Measurements from ENCODE around the gene KCNN4. TPM values are rescaled to one million over a fixed set of nuclear protein-coding genes. Genes with fewer than 3 reads are reported as not detected.

Gene KCNN4
- total RNA-seq, 2 donors from 2014 or later: 2.8 to 3.5 TPM

DNA sequence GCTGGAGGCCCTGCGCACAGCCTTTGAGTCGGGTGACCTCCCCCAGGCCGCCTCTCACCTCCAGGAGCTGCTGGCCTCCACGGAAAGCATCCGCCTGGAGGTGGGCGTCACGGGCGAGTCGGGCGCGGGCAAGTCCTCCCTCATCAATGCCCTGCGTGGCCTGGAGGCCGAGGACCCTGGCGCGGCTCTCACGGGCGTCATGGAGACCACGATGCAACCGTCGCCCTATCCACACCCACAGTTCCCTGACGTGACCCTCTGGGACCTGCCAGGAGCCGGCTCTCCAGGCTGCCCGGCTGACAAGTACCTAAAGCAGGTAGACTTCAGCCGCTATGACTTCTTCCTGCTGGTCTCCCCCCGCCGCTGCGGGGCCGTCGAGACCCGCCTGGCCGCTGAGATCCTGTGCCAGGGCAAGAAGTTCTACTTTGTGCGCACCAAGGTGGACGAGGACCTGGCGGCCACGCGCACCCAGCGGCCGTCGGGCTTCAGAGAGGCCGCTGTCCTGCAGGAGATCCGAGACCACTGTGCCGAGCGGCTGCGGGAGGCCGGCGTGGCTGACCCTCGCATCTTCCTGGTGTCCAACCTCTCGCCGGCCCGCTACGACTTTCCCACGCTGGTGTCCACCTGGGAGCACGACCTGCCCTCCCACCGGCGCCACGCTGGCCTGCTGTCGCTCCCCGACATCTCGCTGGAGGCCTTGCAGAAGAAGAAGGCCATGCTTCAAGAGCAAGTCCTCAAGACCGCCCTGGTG, 62.0 kb downstream of the KCNN4 start:
- no peaks in the 10 kb centered on the region for H3K36me3 ChIP-seq
- H3K9me3 ChIP-seq: no peaks in the 10 kb centered on the region
- ATAC-seq (ENCODE audit: insufficient number of reproducible peaks, low FRiP score, low read depth) (no peak), DNase-seq (ENCODE audit: low spot score) (no peak)
- H3K27ac ChIP-seq: no peak overlapping the region
- no peaks in the 10 kb centered on the region for H3K4me1 ChIP-seq (ENCODE audit: control insufficient read depth in 1 of 2, low read depth in 2 of 2)
- TF ChIP-seq, protein P1, sequence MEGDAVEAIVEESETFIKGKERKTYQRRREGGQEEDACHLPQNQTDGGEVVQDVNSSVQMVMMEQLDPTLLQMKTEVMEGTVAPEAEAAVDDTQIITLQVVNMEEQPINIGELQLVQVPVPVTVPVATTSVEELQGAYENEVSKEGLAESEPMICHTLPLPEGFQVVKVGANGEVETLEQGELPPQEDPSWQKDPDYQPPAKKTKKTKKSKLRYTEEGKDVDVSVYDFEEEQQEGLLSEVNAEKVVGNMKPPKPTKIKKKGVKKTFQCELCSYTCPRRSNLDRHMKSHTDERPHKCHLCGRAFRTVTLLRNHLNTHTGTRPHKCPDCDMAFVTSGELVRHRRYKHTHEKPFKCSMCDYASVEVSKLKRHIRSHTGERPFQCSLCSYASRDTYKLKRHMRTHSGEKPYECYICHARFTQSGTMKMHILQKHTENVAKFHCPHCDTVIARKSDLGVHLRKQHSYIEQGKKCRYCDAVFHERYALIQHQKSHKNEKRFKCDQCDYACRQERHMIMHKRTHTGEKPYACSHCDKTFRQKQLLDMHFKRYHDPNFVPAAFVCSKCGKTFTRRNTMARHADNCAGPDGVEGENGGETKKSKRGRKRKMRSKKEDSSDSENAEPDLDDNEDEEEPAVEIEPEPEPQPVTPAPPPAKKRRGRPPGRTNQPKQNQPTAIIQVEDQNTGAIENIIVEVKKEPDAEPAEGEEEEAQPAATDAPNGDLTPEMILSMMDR (IDR thresholded peaks at IDR 0.05): no peak
- no peaks in the 10 kb centered on the region for H3K27me3 ChIP-seq (replicated peaks; ENCODE audit: insufficient read depth)
- no peak overlapping the region for H3K4me3 ChIP-seq

Other genes starting within 250 kb of the KCNN4 start
- 1 to 10 TPM in 1 of 2 donors, not detected in 1; 1.6 TPM for gene ZNF575, start 247.8 kb downstream of the KCNN4 start, total RNA-seq
- gene XRCC1, start 205.4 kb downstream of the KCNN4 start, total RNA-seq: 10 to 100 TPM; 24.3 to 30.2 TPM
- gene PINLYP, start 205.2 kb downstream of the KCNN4 start, total RNA-seq: 10 to 100 TPM in 1 of 2 donors, 1 to 10 TPM in 1; 6.6 to 11.9 TPM
- gene IRGQ, start 184.8 kb downstream of the KCNN4 start, total RNA-seq: 10 to 100 TPM; 24.4 to 37.2 TPM
- gene ZNF576, start 184.4 kb downstream of the KCNN4 start, total RNA-seq: 10 to 100 TPM in 1 of 2 donors, 1 to 10 TPM in 1; 4.6 to 20.2 TPM
- gene SRRM5, start 168.9 kb downstream of the KCNN4 start, total RNA-seq: under 1 TPM in 1 of 2 donors, not detected in 1; 0.56 TPM
- 10 to 100 TPM; 24.1 to 37.8 TPM for gene ZNF428, start 161.3 kb downstream of the KCNN4 start, total RNA-seq
- gene CADM4, start 141.1 kb downstream of the KCNN4 start, total RNA-seq: 1 to 10 TPM; 1.9 to 5.6 TPM
- gene PLAUR, start 110.8 kb downstream of the KCNN4 start, total RNA-seq: 10 to 100 TPM; 48.5 to 82.5 TPM
- gene IRGC, start 64.9 kb downstream of the KCNN4 start, total RNA-seq: not detected
- 10 to 100 TPM; 18.3 to 49.1 TPM for gene SMG9, start 26.0 kb downstream of the KCNN4 start, total RNA-seq
- 1 to 10 TPM; 5.9 to 6.5 TPM for gene LYPD5, start 21.5 kb upstream of the KCNN4 start, total RNA-seq
- gene ZNF283, start 46.3 kb upstream of the KCNN4 start, total RNA-seq: 10 to 100 TPM in 1 of 2 donors, 1 to 10 TPM in 1; 8.1 to 15.3 TPM
- gene ZNF404, start 103.0 kb upstream of the KCNN4 start, total RNA-seq: 1 to 10 TPM in 1 of 2 donors, not detected in 1; 2.7 TPM
- gene ZNF45, start 154.3 kb upstream of the KCNN4 start, total RNA-seq: 10 to 100 TPM in 1 of 2 donors, 1 to 10 TPM in 1; 8.1 to 16.9 TPM
- gene ZNF221, start 170.3 kb upstream of the KCNN4 start, total RNA-seq: 10 to 100 TPM in 1 of 2 donors, 1 to 10 TPM in 1; 5.8 to 11.9 TPM
- gene ZNF155, start 203.2 kb upstream of the KCNN4 start, total RNA-seq: 10 to 100 TPM in 1 of 2 donors, 1 to 10 TPM in 1; 2.0 to 15.2 TPM
- 1 to 10 TPM; 7.3 to 7.9 TPM for gene ZNF230, start 222.0 kb upstream of the KCNN4 start, total RNA-seq
- 1 to 10 TPM; 1.8 to 4.7 TPM for gene ZNF222, start 244.4 kb upstream of the KCNN4 start, total RNA-seq